Measurements from ENCODE around the gene NUDT1. TPM values are rescaled to one million over a fixed set of nuclear protein-coding genes. Genes with fewer than 3 reads are reported as not detected.

NUDT1 gene
- total and polyA plus RNA-seq, 2 donors (not counting 3 experiments of a cell fraction or from before 2014, with no cell fraction given), result 23.9 to 25.9 TPM

GRCh38 chr7:2198206-2198605, 43.8 kb upstream of the NUDT1 start:
- ChIA-PET POLR2A (no interaction called here), CTCF (no interaction called here)
- Histone ChIP-seq H3K36me3 (ENCODE audit: control insufficient read depth in 2 of 2, extremely low read depth in 1 of 2, insufficient read depth in 2 of 2, low read length in 2 of 2) (peaks cover 0 to 11% of the 10 kb centered on the region in 2 experiments), H3K4me1 (ENCODE audit: control insufficient read depth, extremely low read depth, insufficient read depth, low read length) (no peaks in the 10 kb centered on the region), H3K27ac (ENCODE audit: insufficient read depth, low read depth, low read length) (no peak overlapping the region), H3K9ac (replicated peaks; ENCODE audit: extremely low read depth, insufficient read depth, low read length) (no peak overlapping the region), H3K79me2 (ENCODE audit: control insufficient read depth, insufficient read depth, low read length) (no peaks in the 10 kb centered on the region), H3K27me3 (ENCODE audit: control insufficient read depth in 2 of 2, insufficient read depth in 2 of 2, low read length in 2 of 2) (no peaks in the 10 kb centered on the region), H3K4me3 (replicated peaks in 1 of 3; ENCODE audit: insufficient read depth in 1 of 3, low read depth in 1 of 3, low read length in 3 of 3) (no peak overlapping the region), H3K9me3 (replicated peaks; ENCODE audit: control insufficient read depth, insufficient read depth, low read length) (no peaks in the 10 kb centered on the region), H3K4me2 (ENCODE audit: insufficient read depth, low read length) (no peak overlapping the region), H4K20me1 (replicated peaks; ENCODE audit: control insufficient read depth, extremely low read depth, insufficient read depth, low read length) (no peaks in the 10 kb centered on the region), H2AFZ (ENCODE audit: low read depth, low read length) (no peak overlapping the region), H3K9me1 (replicated peaks; ENCODE audit: control insufficient read depth, extremely low read depth, insufficient read depth, low read length) (no peaks in the 10 kb centered on the region)
- intact Hi-C loops (cut with micrococcal nuclease) (no loop called here), dilution Hi-C loops (cut with MboI; ENCODE audit: extremely low pct_ligation_motif_present, low sequenced_read_pairs) (no loop called here)
- TF ChIP-seq EZH2 (IDR thresholded peaks at IDR 0.05; ENCODE audit: borderline replicate concordance, low read depth, low read length, severe bottlenecking) (no peak), JUN (IDR thresholded peaks at IDR 0.05; ENCODE audit: borderline replicate concordance, insufficient read depth, insufficient read length, low read depth) (no peak), POLR2A (IDR thresholded peaks at IDR 0.05; ENCODE audit: low read depth, low read length) (no peak), POLR2AphosphoS5 (IDR thresholded peaks at IDR 0.05; ENCODE audit: insufficient read depth, low read depth, low read length) (no peak), CTCF (IDR thresholded peaks at IDR 0.05; ENCODE audit: extremely low read depth in 1 of 2, insufficient read depth in 1 of 2, low read depth in 1 of 2, low read length in 2 of 2) (no peak), MYC (IDR thresholded peaks at IDR 0.05; ENCODE audit: low read depth, low read length) (no peak), GATA2 (IDR thresholded peaks at IDR 0.05; ENCODE audit: insufficient read depth, insufficient read length, low read depth, low read length) (no peak), FOS (IDR thresholded peaks at IDR 0.05; ENCODE audit: borderline replicate concordance, insufficient read depth, low read length) (no peak), MAX (IDR thresholded peaks at IDR 0.05; ENCODE audit: insufficient read depth, insufficient read length) (no peak)
- no TSS peak for BruUV-seq (replicated peaks)
- FAIRE-seq (no peak), DNase-seq (ENCODE audit: low read depth, low spot score) (no peak)

Measured in endothelial cell of umbilical vein (primary cell).